ENCODE measurements around the gene SSTR3.

SSTR3 gene

GRCh38 chr22:37183432-37184379 is 28.6 kb downstream of the SSTR3 start:
- POLR2A ChIA-PET, result no interaction called here
- Histone ChIP-seq H3K36me3 (ENCODE audit: control insufficient read depth in 4 of 4, insufficient read depth in 4 of 4, low read length in 3 of 4) (no peaks in the 10 kb centered on the region), H3K9me3 (ENCODE audit: control extremely low read depth in 1 of 5, control insufficient read depth in 4 of 5, insufficient read depth in 2 of 5, low read depth in 1 of 5, low read length in 4 of 5) (no peaks in the 10 kb centered on the region), H3K27ac (ENCODE audit: insufficient read depth in 1 of 2, low read depth in 1 of 2, low read length in 2 of 2, poor library complexity in 1 of 2, severe bottlenecking in 2 of 2) (no peak overlapping the region), H3K4me3 (ENCODE audit: control insufficient read depth in 1 of 7, extremely low read depth in 1 of 7, insufficient read depth in 4 of 7, low read depth in 2 of 7, low read length in 6 of 7) (no peak overlapping the region), H3K4me1 (ENCODE audit: control extremely low read depth in 1 of 4, control insufficient read depth in 4 of 4, insufficient read depth in 4 of 4, low read length in 3 of 4) (peaks cover 0 to 39% (median 26%) of the 10 kb centered on the region in 4 experiments), H3K27me3 (replicated peaks in 2 of 5; ENCODE audit: control insufficient read depth in 4 of 5, insufficient read depth in 5 of 5, low read length in 4 of 5) (no peaks in the 10 kb centered on the region)
- no peak for DNase-seq
- CTCF ChIA-PET, result interaction anchor here (0.9 to 1.5 kb wide), 5 partner anchors 8 to 76 kb away, joined by 3 read pairs; no protein-coding TSS in a partner anchor
- 86% methylated on average over 15 of the region's 17 CpGs for WGBS (ENCODE audit: insufficient coverage)

DNA sequence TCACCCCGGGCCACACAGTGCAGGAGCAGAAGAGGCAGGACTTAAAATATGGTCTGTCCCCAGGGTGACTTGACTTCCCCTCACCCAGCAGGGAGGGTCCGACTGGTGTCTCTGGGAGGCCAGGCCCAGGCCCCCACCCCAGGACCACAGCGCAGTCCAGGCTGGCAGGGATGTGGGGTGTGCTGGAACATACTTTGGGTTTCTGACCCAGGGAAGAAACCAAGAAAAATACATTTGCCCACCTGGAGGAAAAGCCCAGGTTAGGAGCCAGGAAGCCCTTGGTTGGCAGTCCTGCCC is 29.4 kb downstream of the SSTR3 start:
- ChIA-PET POLR2A (no interaction called here), CTCF (interaction anchor here (1.0 kb wide), 1 partner anchor 9 kb away, joined by 3 read pairs; no protein-coding TSS in a partner anchor)
- 67% methylated on average over 1 of the region's 3 CpGs for WGBS (ENCODE audit: insufficient coverage)
- peaks cover 0 to 39% (median 22%) of the 10 kb centered on the region in 4 experiments for H3K4me1 ChIP-seq (ENCODE audit: control extremely low read depth in 1 of 4, control insufficient read depth in 4 of 4, insufficient read depth in 4 of 4, low read length in 3 of 4)
- H3K27ac ChIP-seq (ENCODE audit: insufficient read depth in 1 of 2, low read depth in 1 of 2, low read length in 2 of 2, poor library complexity in 1 of 2, severe bottlenecking in 2 of 2), result no peak overlapping the region
- no peaks in the 10 kb centered on the region for H3K9me3 ChIP-seq (ENCODE audit: control extremely low read depth in 1 of 5, control insufficient read depth in 4 of 5, insufficient read depth in 2 of 5, low read depth in 1 of 5, low read length in 4 of 5)
- no peaks in the 10 kb centered on the region for H3K27me3 ChIP-seq (replicated peaks in 2 of 5; ENCODE audit: control insufficient read depth in 4 of 5, insufficient read depth in 5 of 5, low read length in 4 of 5)
- H3K36me3 ChIP-seq (ENCODE audit: control insufficient read depth in 4 of 4, insufficient read depth in 4 of 4, low read length in 3 of 4), result no peaks in the 10 kb centered on the region
- DNase-seq, result no peak
- H3K4me3 ChIP-seq (ENCODE audit: control insufficient read depth in 1 of 7, extremely low read depth in 1 of 7, insufficient read depth in 4 of 7, low read depth in 2 of 7, low read length in 6 of 7), result no peak overlapping the region

DNA sequence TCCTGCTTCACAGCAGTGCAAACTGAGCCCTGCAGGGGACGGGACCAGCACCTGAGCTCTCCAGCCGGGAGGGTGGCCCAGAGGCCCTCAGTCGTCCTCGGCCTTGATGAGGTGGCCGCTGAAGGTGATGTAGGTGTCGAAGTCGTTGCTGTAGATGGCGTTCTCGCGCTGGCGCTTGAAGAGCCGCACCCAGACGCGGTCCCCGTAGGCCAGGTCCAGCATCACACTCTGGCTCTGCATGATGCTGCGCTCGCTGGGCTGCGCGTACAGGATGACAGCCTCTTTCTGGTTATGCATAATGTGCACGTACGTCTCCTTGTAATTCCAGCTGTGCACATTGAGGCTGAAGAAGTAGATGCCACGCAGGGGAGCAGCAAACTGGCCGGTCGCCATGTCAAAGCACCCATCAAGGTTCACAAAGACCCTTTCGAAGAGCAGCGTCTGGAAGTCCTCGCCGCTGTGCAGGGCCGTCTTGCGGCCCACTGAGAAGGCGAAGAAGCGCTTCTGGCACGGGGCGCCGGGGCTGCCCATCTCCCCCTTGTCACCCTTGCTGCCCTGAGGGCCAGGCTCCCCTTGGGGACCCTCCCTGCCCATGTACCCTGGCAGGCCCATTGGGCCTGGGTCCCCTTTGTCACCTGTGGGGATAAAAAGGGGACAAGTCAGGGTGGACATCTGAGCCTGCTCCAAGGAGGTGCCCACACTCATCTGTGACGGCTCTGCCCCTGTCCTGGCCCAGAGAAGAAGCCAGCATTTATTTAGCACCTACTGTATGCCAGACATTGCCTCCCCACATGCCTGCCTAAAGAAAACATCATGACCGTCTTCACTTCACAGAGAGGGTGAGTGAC is 30.0 kb downstream of the SSTR3 start:
- Histone ChIP-seq H3K4me3 (ENCODE audit: control insufficient read depth in 1 of 7, extremely low read depth in 1 of 7, insufficient read depth in 4 of 7, low read depth in 2 of 7, low read length in 6 of 7) (no peak overlapping the region), H3K4me1 (ENCODE audit: control extremely low read depth in 1 of 4, control insufficient read depth in 4 of 4, insufficient read depth in 4 of 4, low read length in 3 of 4) (peaks cover 0 to 39% (median 19%) of the 10 kb centered on the region in 4 experiments)
- 94% methylated on average over 33 of the region's 37 CpGs for WGBS (ENCODE audit: insufficient coverage)

GRCh38 chr22:37181681-37182080 is 30.6 kb downstream of the SSTR3 start:
- 92% methylated on average over 4 of the region's 4 CpGs for WGBS (ENCODE audit: insufficient coverage)
- Histone ChIP-seq H3K9me3 (ENCODE audit: control extremely low read depth in 1 of 5, control insufficient read depth in 4 of 5, insufficient read depth in 2 of 5, low read depth in 1 of 5, low read length in 4 of 5) (no peaks in the 10 kb centered on the region), H3K4me3 (ENCODE audit: control insufficient read depth in 1 of 7, extremely low read depth in 1 of 7, insufficient read depth in 4 of 7, low read depth in 2 of 7, low read length in 6 of 7) (no peak overlapping the region), H3K27ac (ENCODE audit: insufficient read depth in 1 of 2, low read depth in 1 of 2, low read length in 2 of 2, poor library complexity in 1 of 2, severe bottlenecking in 2 of 2) (no peak overlapping the region), H3K36me3 (ENCODE audit: control insufficient read depth in 4 of 4, insufficient read depth in 4 of 4, low read length in 3 of 4) (no peaks in the 10 kb centered on the region), H3K27me3 (replicated peaks in 2 of 5; ENCODE audit: control insufficient read depth in 4 of 5, insufficient read depth in 5 of 5, low read length in 4 of 5) (no peaks in the 10 kb centered on the region), H3K4me1 (ENCODE audit: control extremely low read depth in 1 of 4, control insufficient read depth in 4 of 4, insufficient read depth in 4 of 4, low read length in 3 of 4) (peaks cover 4 to 39% (median 20%) of the 10 kb centered on the region in 4 experiments)
- CTCF ChIA-PET, result no interaction called here
- POLR2A ChIA-PET, result no interaction called here
- no peak for DNase-seq

More for the DNA sequence above, 30.0 kb downstream of the SSTR3 start:
- H3K27ac ChIP-seq (ENCODE audit: insufficient read depth in 1 of 2, low read depth in 1 of 2, low read length in 2 of 2, poor library complexity in 1 of 2, severe bottlenecking in 2 of 2), result no peak overlapping the region
- no peaks in the 10 kb centered on the region for H3K9me3 ChIP-seq (ENCODE audit: control extremely low read depth in 1 of 5, control insufficient read depth in 4 of 5, insufficient read depth in 2 of 5, low read depth in 1 of 5, low read length in 4 of 5)
- no peaks in the 10 kb centered on the region for H3K36me3 ChIP-seq (ENCODE audit: control insufficient read depth in 4 of 4, insufficient read depth in 4 of 4, low read length in 3 of 4)
- POLR2A ChIA-PET, result no interaction called here
- DNase-seq, result no peak
- CTCF ChIA-PET, result no interaction called here
- H3K27me3 ChIP-seq (replicated peaks in 2 of 5; ENCODE audit: control insufficient read depth in 4 of 5, insufficient read depth in 5 of 5, low read length in 4 of 5), result no peaks in the 10 kb centered on the region

DNA sequence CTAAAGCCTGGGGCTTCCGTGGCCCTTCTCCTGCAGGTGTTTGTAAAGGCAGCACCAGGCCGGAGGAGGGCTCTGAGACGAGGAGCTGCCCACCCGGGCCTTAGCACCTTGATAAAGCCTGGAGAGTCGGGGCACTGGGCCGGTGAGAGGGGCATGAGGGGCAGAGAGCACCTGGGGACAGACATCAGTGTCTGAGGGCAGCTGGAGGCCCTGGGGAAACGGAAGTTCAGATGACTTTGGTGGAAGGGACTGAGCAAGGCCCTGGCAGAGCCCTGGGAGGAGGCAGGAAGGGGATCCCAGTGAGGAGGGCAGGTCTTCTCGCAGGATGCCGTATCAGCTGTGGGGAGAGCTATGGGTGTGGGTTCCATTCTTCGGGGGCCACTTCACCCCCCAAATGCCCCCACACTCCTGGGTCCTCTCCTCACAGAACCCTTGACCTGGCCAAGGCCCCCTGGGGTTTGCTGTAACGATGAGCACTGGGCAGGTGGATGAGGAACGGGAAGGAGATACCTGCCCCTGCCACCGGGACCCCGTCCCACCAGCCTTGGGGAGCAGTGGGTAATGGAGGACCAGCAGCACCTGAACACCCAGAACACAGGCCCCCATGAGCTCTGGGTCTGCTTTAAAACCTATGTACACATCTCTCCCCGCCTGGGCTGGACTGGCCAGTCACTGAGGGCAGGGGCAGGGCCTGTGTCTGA is 31.6 kb downstream of the SSTR3 start:
- peaks cover 4 to 40% (median 23%) of the 10 kb centered on the region in 4 experiments for H3K4me1 ChIP-seq (ENCODE audit: control extremely low read depth in 1 of 4, control insufficient read depth in 4 of 4, insufficient read depth in 4 of 4, low read length in 3 of 4)
- H3K4me3 ChIP-seq (ENCODE audit: control insufficient read depth in 1 of 7, extremely low read depth in 1 of 7, insufficient read depth in 4 of 7, low read depth in 2 of 7, low read length in 6 of 7), result no peak overlapping the region
- H3K27ac ChIP-seq (ENCODE audit: insufficient read depth in 1 of 2, low read depth in 1 of 2, low read length in 2 of 2, poor library complexity in 1 of 2, severe bottlenecking in 2 of 2), result no peak overlapping the region
- H3K27me3 ChIP-seq (replicated peaks in 2 of 5; ENCODE audit: control insufficient read depth in 4 of 5, insufficient read depth in 5 of 5, low read length in 4 of 5), result no peaks in the 10 kb centered on the region
- no peaks in the 10 kb centered on the region for H3K9me3 ChIP-seq (ENCODE audit: control extremely low read depth in 1 of 5, control insufficient read depth in 4 of 5, insufficient read depth in 2 of 5, low read depth in 1 of 5, low read length in 4 of 5)
- CTCF ChIA-PET, result interaction anchor here (0.7 to 1.6 kb wide), 3 partner anchors 17 to 24 kb away, joined by 3 to 4 read pairs (median 3); no protein-coding TSS in a partner anchor
- POLR2A ChIA-PET, result interaction anchor here (0.7 kb wide), 1 partner anchor 31 kb away, joined by 3 read pairs; no protein-coding TSS in a partner anchor
- WGBS (ENCODE audit: insufficient coverage), result 99% methylated on average over 10 of the region's 15 CpGs
- H3K36me3 ChIP-seq (ENCODE audit: control insufficient read depth in 4 of 4, insufficient read depth in 4 of 4, low read length in 3 of 4), result no peaks in the 10 kb centered on the region
- DNase-seq, result no peak

- no peak overlapping the region for H3K4me3 ChIP-seq (ENCODE audit: control insufficient read depth in 1 of 7, extremely low read depth in 1 of 7, insufficient read depth in 4 of 7, low read depth in 2 of 7, low read length in 6 of 7)
- no peaks in the 10 kb centered on the region for H3K9me3 ChIP-seq (ENCODE audit: control extremely low read depth in 1 of 5, control insufficient read depth in 4 of 5, insufficient read depth in 2 of 5, low read depth in 1 of 5, low read length in 4 of 5)
- peaks cover 4 to 44% (median 28%) of the 10 kb centered on the region in 4 experiments for H3K4me1 ChIP-seq (ENCODE audit: control extremely low read depth in 1 of 4, control insufficient read depth in 4 of 4, insufficient read depth in 4 of 4, low read length in 3 of 4)
- no peak for DNase-seq
- no peaks in the 10 kb centered on the region for H3K36me3 ChIP-seq (ENCODE audit: control insufficient read depth in 4 of 4, insufficient read depth in 4 of 4, low read length in 3 of 4)
- CTCF ChIA-PET, result interaction anchor here (1.1 to 1.6 kb wide), 2 partner anchors 20 to 25 kb away, joined by 3 to 4 read pairs; no protein-coding TSS in a partner anchor
- 93% methylated on average over 28 of the region's 31 CpGs for WGBS (ENCODE audit: insufficient coverage)
- POLR2A ChIA-PET, result interaction anchor here (0.7 kb wide), 1 partner anchor 31 kb away, joined by 3 read pairs; no protein-coding TSS in a partner anchor
- H3K27me3 ChIP-seq (replicated peaks in 2 of 5; ENCODE audit: control insufficient read depth in 4 of 5, insufficient read depth in 5 of 5, low read length in 4 of 5), result no peaks in the 10 kb centered on the region
- no peak overlapping the region for H3K27ac ChIP-seq (ENCODE audit: insufficient read depth in 1 of 2, low read depth in 1 of 2, low read length in 2 of 2, poor library complexity in 1 of 2, severe bottlenecking in 2 of 2)
These were observed 32.5 kb downstream of the SSTR3 start for GRCh38 chr22:37179622-37180420.

Measured in common myeloid progenitor, CD34-positive (primary cell).